Neural progenitor cell (in vitro differentiated cells): ENCODE measurements around the gene PRUNE1. TPM values are rescaled to one million over a fixed set of nuclear protein-coding genes. Genes with fewer than 3 reads are reported as not detected.

ENCODE experiments used
- DNase-seq: peaks from one replicate; pipeline ENCODE4 v3.0.0-alpha.2; 2016; ENCODE audit warnings: low spot score
- H2AFZ ChIP-seq: fragments of 200-600 bp; sonication (generic); replicated peaks from 2 replicates; pipeline ENCODE4 v1.6.1; 2016; ENCODE audit warnings: antibody characterized with exemption
- H3F3A ChIP-seq: fragments of 200-600 bp; sonication (generic); 2 replicates; pipeline ENCODE4 v1.6.1; 2016; ENCODE audit warnings: antibody characterized with exemption, low read depth
- H3K27ac ChIP-seq: fragments of 200-600 bp; sonication (generic); 2 replicates; pipeline ENCODE4 v1.5.1; 2016; ENCODE audit warnings: mild to moderate bottlenecking
- H3K27me3 ChIP-seq: fragments of 200-600 bp; sonication (generic); 2 replicates; pipeline ENCODE4 v1.6.1; 2016; ENCODE audit warnings: mild to moderate bottlenecking, moderate library complexity
- H3K36me3 ChIP-seq: fragments of 200-600 bp; sonication (generic); 2 replicates; pipeline ENCODE4 v1.5.1; 2016
- H3K4me1 ChIP-seq: fragments of 200-600 bp; sonication (generic); 2 replicates; pipeline ENCODE4 v1.6.1; 2016; ENCODE audit warnings: mixed run types
- H3K4me2 ChIP-seq: fragments of 200-600 bp; sonication (generic); 2 replicates; pipeline ENCODE4 v1.6.1; 2016
- H3K4me3 ChIP-seq: fragments of 200-600 bp; sonication (generic); 2 replicates; pipeline ENCODE4 v1.5.1; 2016
- H3K79me2 ChIP-seq: fragments of 200-600 bp; sonication (generic); 2 replicates; pipeline ENCODE4 v1.6.1; 2016; ENCODE audit warnings: low read depth
- H3K9ac ChIP-seq: fragments of 200-600 bp; sonication (generic); 2 replicates; pipeline ENCODE4 v1.6.1; 2016
- H3K9me3 ChIP-seq: fragments of 200-600 bp; sonication (generic); 2 replicates; pipeline ENCODE4 v1.5.1; 2016; ENCODE audit warnings: low read depth
- H4K20me1 ChIP-seq: fragments of 200-600 bp; sonication (generic); 2 replicates; pipeline ENCODE4 v1.6.1; 2016; ENCODE audit warnings: low read depth
- H3K27ac Mint-ChIP-seq: 3 replicates; pipeline ENCODE4 v1.8.0; 2021; ENCODE audit warnings: mixed read lengths
- H3K27me3 Mint-ChIP-seq: 2 replicates; pipeline ENCODE4 v1.8.0; 2022; ENCODE audit warnings: low read depth, mild to moderate bottlenecking, inconsistent platforms, moderate library complexity, mixed read lengths; ENCODE audit not compliant: insufficient read depth
- H3K36me3 Mint-ChIP-seq: 3 replicates; pipeline ENCODE4 v1.8.0; 2021; ENCODE audit warnings: mixed read lengths
- H3K4me1 Mint-ChIP-seq: 3 replicates; pipeline ENCODE4 v1.8.0; 2021; ENCODE audit warnings: mixed read lengths
- H3K4me3 Mint-ChIP-seq: 3 replicates; pipeline ENCODE4 v1.8.0; 2021; ENCODE audit warnings: mild to moderate bottlenecking, moderate library complexity, mixed read lengths
- H3K9me3 Mint-ChIP-seq: 3 replicates; pipeline ENCODE4 v1.8.0; 2020; ENCODE audit warnings: mixed read lengths
- EZH2 ChIP-seq: fragments of 200-600 bp; sonication (generic); IDR thresholded peaks from 2 replicates; pipeline ENCODE4 v1.6.1; 2017; ENCODE audit warnings: antibody characterized with exemption, mild to moderate bottlenecking, moderate library complexity
- EZH2phosphoT487 ChIP-seq: fragments of 200-600 bp; sonication (generic); IDR thresholded peaks from 2 replicates; pipeline ENCODE4 v1.6.1; 2017; ENCODE audit warnings: antibody characterized with exemption
- total RNA-seq: library from RNA; depleted of rRNA; stranded (reverse); fragments of >200 nt; gene quantifications from 2 replicates; pipeline ENCODE4 v1.2.3, GENCODE V29; 2015; ENCODE audit warnings: low replicate concordance
- TF ChIP-seq, protein P1 (sequence below): fragments of 200-600 bp; sonication (generic); IDR thresholded peaks from 2 replicates; pipeline ENCODE4 v1.5.1; 2017; ENCODE audit warnings: antibody characterized with exemption, mild to moderate bottlenecking

Gene PRUNE1
- total RNA-seq, 1 donor from 2014 or later: 27.0 TPM

DNA sequence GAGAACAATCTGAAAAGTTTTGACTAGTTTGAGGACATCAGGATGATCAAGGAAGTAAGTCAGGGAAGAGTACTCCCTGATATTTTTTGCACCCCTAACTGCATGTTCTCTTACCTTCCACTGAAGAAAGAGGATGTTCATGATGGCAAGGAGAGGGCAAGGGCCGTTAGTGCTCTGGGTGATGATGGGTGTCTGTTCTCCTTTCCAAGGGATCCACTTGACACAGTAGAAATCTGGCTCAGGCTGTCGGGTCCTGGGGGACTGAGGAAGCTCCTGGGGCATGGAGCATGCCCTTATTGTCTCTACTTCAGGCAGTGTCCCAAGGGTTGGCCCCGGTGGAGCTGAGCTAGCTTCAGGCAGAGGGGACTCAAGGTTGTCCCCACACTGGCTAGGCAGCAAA, 6.2 kb upstream of the PRUNE1 start:
- H3K4me2 ChIP-seq: no peak overlapping the region
- no peaks in the 10 kb centered on the region for H3K79me2 ChIP-seq
- H3K36me3 Mint-ChIP-seq: peaks cover 18% of the 10 kb centered on the region
- DNase-seq: no peak
- H3K4me1 Mint-ChIP-seq: peaks cover 30% of the 10 kb centered on the region
- H3K4me1 ChIP-seq: peaks cover 8% of the 10 kb centered on the region
- peaks cover 15% of the 10 kb centered on the region for H3F3A ChIP-seq
- H2AFZ ChIP-seq: no peak overlapping the region
- H3K9me3 ChIP-seq: no peaks in the 10 kb centered on the region
- H3K27me3 ChIP-seq: no peaks in the 10 kb centered on the region
- H3K27ac ChIP-seq: no peak overlapping the region
- no peaks in the 10 kb centered on the region for H3K36me3 ChIP-seq
- no peaks in the 10 kb centered on the region for H3K9me3 Mint-ChIP-seq
- TF ChIP-seq, protein P1, sequence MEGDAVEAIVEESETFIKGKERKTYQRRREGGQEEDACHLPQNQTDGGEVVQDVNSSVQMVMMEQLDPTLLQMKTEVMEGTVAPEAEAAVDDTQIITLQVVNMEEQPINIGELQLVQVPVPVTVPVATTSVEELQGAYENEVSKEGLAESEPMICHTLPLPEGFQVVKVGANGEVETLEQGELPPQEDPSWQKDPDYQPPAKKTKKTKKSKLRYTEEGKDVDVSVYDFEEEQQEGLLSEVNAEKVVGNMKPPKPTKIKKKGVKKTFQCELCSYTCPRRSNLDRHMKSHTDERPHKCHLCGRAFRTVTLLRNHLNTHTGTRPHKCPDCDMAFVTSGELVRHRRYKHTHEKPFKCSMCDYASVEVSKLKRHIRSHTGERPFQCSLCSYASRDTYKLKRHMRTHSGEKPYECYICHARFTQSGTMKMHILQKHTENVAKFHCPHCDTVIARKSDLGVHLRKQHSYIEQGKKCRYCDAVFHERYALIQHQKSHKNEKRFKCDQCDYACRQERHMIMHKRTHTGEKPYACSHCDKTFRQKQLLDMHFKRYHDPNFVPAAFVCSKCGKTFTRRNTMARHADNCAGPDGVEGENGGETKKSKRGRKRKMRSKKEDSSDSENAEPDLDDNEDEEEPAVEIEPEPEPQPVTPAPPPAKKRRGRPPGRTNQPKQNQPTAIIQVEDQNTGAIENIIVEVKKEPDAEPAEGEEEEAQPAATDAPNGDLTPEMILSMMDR: no peak
- TF ChIP-seq EZH2phosphoT487 (no peak), EZH2 (no peak)
- H3K4me3 ChIP-seq: no peak overlapping the region
- no peak overlapping the region for H3K9ac ChIP-seq
- H3K27me3 Mint-ChIP-seq: peaks cover 4% of the 10 kb centered on the region
- no peaks in the 10 kb centered on the region for H4K20me1 ChIP-seq
- no peak overlapping the region for H3K4me3 Mint-ChIP-seq
- H3K27ac Mint-ChIP-seq: no peak overlapping the region

GRCh38 chr1:151002611-151003010, 5.6 kb upstream of the PRUNE1 start:
- H3K9ac ChIP-seq: no peak overlapping the region
- H3K79me2 ChIP-seq: no peaks in the 10 kb centered on the region
- no peaks in the 10 kb centered on the region for H3K27me3 ChIP-seq
- H3K4me1 Mint-ChIP-seq: peaks cover 36% of the 10 kb centered on the region
- no peak overlapping the region for H3K4me3 ChIP-seq
- peaks cover 11% of the 10 kb centered on the region for H3K4me1 ChIP-seq
- H3F3A ChIP-seq: peaks cover 20% of the 10 kb centered on the region
- no peak overlapping the region for H3K27ac ChIP-seq
- no peak overlapping the region for H2AFZ ChIP-seq
- no peaks in the 10 kb centered on the region for H3K9me3 ChIP-seq
- no peaks in the 10 kb centered on the region for H3K36me3 ChIP-seq
- no peak overlapping the region for H3K4me3 Mint-ChIP-seq
- H3K36me3 Mint-ChIP-seq: peaks cover 18% of the 10 kb centered on the region
- H4K20me1 ChIP-seq: no peaks in the 10 kb centered on the region
- DNase-seq: no peak
- H3K27ac Mint-ChIP-seq: no peak overlapping the region
- peaks cover 6% of the 10 kb centered on the region for H3K27me3 Mint-ChIP-seq
- H3K4me2 ChIP-seq: no peak overlapping the region
- TF ChIP-seq EZH2phosphoT487 (no peak), EZH2 (no peak)
- TF ChIP-seq, protein P1: no peak
- H3K9me3 Mint-ChIP-seq: no peaks in the 10 kb centered on the region

GRCh38 chr1:151003180-151003579, 5.1 kb upstream of the PRUNE1 start:
- H3K9me3 Mint-ChIP-seq: no peaks in the 10 kb centered on the region
- H3K4me1 Mint-ChIP-seq: peaks cover 41% of the 10 kb centered on the region
- peaks cover 16% of the 10 kb centered on the region for H3K36me3 Mint-ChIP-seq
- H3K27me3 ChIP-seq: no peaks in the 10 kb centered on the region
- H3K4me2 ChIP-seq: peak overlapping the region; percentile 3
- no peak overlapping the region for H3K27ac ChIP-seq
- no peak overlapping the region for H3K4me3 ChIP-seq
- H3F3A ChIP-seq: peaks cover 25% of the 10 kb centered on the region
- H4K20me1 ChIP-seq: no peaks in the 10 kb centered on the region
- H3K27me3 Mint-ChIP-seq: peaks cover 5% of the 10 kb centered on the region
- H3K9me3 ChIP-seq: no peaks in the 10 kb centered on the region
- H3K9ac ChIP-seq: no peak overlapping the region
- TF ChIP-seq, protein P1: no peak
- TF ChIP-seq EZH2phosphoT487: no peak
- no peak for TF ChIP-seq EZH2
- DNase-seq: no peak
- no peak overlapping the region for H2AFZ ChIP-seq
- no peaks in the 10 kb centered on the region for H3K36me3 ChIP-seq
- peaks cover 15% of the 10 kb centered on the region for H3K4me1 ChIP-seq
- H3K4me3 Mint-ChIP-seq: no peak overlapping the region
- no peaks in the 10 kb centered on the region for H3K79me2 ChIP-seq
- no peak overlapping the region for H3K27ac Mint-ChIP-seq
